GM13977 (cell line): Measurements from ENCODE around the gene RS1.

ENCODE experiments used
- DNase-seq: peaks from one replicate; pipeline ENCODE4 v3.0.0; 2012; ENCODE audit warnings: low spot score
- in situ Hi-C: fragments of 300-500 bp; cut with MboI; formaldehyde crosslinking; loops from one replicate; pipeline ENCODE4 v1.12.0; 2022; ENCODE audit warnings: low sequenced_read_pairs, low pct_unique_long_range_greater_than_20kb, mixed read lengths, inconsistent platforms; ENCODE audit not compliant: unreplicated experiment
- TF ChIP-seq, protein P1 (sequence below): IDR thresholded peaks from 2 replicates; pipeline ENCODE4 v1.5.1; 2012; ENCODE audit warnings: mild to moderate bottlenecking, control low read depth; ENCODE audit not compliant: insufficient read depth; ENCODE audit errors: extremely low read depth, missing control alignments

The RS1 gene

DNA sequence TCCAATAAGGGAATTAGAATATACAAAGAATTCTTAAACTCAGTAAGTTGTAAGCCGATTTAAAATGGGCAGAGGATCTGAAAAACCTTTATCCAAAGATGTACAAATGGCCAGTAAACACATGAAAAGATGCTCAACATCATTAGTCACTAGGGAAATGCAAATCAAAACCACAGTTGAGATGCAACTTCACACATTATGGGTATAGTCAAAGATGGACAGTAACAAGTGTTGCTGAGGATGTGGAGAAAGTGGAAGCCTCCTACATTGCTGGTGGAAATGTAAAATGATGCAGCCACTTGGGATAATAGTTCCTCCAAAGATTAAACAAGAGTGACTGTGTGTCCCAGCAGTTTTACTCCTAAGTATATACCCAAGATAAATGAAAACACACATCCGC, 32.6 kb downstream of the RS1 start:
- TF ChIP-seq, protein P1, sequence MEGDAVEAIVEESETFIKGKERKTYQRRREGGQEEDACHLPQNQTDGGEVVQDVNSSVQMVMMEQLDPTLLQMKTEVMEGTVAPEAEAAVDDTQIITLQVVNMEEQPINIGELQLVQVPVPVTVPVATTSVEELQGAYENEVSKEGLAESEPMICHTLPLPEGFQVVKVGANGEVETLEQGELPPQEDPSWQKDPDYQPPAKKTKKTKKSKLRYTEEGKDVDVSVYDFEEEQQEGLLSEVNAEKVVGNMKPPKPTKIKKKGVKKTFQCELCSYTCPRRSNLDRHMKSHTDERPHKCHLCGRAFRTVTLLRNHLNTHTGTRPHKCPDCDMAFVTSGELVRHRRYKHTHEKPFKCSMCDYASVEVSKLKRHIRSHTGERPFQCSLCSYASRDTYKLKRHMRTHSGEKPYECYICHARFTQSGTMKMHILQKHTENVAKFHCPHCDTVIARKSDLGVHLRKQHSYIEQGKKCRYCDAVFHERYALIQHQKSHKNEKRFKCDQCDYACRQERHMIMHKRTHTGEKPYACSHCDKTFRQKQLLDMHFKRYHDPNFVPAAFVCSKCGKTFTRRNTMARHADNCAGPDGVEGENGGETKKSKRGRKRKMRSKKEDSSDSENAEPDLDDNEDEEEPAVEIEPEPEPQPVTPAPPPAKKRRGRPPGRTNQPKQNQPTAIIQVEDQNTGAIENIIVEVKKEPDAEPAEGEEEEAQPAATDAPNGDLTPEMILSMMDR, result no peak
- in situ Hi-C loops, result no loop called here
- DNase-seq, result no peak

DNA sequence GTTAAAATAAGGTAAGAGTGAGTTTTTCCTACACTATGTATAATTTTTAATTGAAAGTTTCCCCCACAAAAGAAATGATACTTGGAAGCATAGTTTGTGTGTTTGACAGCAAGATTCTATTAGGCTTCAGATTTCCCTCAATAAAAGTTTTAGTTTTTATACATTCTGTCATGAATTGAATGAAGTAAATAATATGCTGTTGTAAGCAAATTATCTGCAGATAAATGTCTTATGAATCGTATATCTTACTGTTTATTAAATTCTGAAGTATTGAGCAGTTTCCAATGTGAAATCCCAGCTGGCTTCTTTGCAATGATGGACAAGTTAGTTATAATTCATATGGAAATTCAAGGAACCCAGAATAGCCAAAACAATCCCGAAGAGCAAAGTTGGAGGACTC, 33.5 kb downstream of the RS1 start:
- TF ChIP-seq, protein P1, result no peak
- DNase-seq, result no peak
- in situ Hi-C loops, result no loop called here

GRCh38 chrX:18630934-18631333, 41.0 kb downstream of the RS1 start:
- TF ChIP-seq, protein P1, result no peak
- in situ Hi-C loops, result no loop called here
- DNase-seq, result no peak

DNA sequence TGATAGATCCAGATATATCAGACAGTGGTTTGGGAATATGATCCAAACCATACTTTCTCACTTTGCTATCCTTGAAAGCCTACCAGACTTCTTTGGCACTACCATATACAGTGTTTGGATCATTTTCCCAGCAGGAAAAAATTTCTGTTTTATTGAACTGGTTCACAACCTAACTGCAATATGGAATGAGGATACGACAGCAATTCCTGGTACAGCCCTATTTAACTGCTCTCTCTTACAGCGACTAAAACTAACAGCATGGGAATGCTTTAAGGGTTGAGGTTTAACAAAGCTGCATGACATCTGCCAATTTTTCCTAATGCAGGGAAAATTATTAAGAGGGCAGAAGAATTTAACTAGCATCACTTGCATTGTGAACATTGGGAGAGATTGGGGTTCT, 47.3 kb downstream of the RS1 start:
- in situ Hi-C loops, result no loop called here
- DNase-seq, result no peak
- TF ChIP-seq, protein P1, result no peak

DNA sequence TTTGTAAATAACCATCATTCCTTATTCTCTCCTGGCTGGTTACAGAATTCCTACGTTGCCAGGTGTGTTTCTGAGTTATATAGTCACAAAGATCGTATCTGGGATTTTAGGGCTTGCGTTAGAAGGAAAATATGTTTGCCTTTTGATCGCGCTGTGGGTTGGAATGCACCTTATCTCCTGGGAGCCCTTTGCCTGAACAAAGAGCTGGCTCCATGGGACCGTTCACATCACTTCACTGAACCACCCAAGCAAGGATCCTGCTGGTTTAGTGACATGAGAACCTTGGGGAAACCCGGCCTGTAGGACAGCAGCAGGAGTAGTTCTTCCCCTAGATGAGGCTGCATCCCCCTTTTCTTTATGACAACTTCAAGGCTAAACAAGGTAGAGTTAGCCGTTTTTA, 51.6 kb downstream of the RS1 start:
- TF ChIP-seq, protein P1, result no peak
- in situ Hi-C loops, result no loop called here
- DNase-seq, result no peak

DNA sequence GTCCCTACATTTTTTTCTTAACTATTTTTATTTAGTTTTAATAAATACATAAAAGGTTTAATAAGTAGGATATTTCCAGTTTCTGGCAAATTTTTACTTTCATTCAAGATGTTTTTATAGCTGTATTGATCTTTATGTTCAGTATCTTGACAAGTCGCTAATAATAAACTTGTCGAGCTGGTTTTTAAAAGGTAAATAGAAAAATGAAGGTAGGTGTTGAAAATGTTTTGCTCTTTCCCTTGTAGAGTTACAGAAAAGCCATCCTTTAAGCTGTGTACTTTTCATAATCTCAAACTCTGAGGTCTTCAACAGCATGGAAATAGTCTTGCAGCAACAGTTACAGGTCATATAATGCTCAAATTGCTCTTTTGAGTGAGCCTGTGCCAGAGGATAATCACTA, 52.6 kb downstream of the RS1 start:
- TF ChIP-seq, protein P1, result no peak
- no peak for DNase-seq
- in situ Hi-C loops, result no loop called here

GRCh38 chrX:18617407-18617750, 54.5 kb downstream of the RS1 start:
- TF ChIP-seq, protein P1, result no peak
- no peak for DNase-seq
- in situ Hi-C loops, result no loop called here
